ACC112 (cell line): ENCODE data around the gene CLNK.
"Not testable (repeated sequence)": the region's sequence is repeated elsewhere in the genome, so short reads cannot be mapped to it uniquely, and the experiment has no call there.

Experiments
- H2AFZ ChIP-seq: fragments of 200-600 bp; sonication (generic); one replicate; pipeline ENCODE4 v1.6.0; 2017; ENCODE audit warnings: antibody characterized with exemption, low read length; ENCODE audit not compliant: unreplicated experiment
- H3K27ac ChIP-seq: fragments of 200-600 bp; sonication (generic); 2 replicates; pipeline ENCODE4 v1.5.1; 2014; ENCODE audit warnings: low read depth, mild to moderate bottlenecking, antibody characterized with exemption, low read length, moderate library complexity
- H3K27me3 ChIP-seq: fragments of 200-600 bp; sonication (generic); 2 replicates; pipeline ENCODE4 v1.6.1; 2014; ENCODE audit warnings: mild to moderate bottlenecking, antibody characterized with exemption, low read length, moderate library complexity, mixed read lengths; ENCODE audit not compliant: insufficient read depth
- H3K36me3 ChIP-seq: fragments of 200-600 bp; sonication (generic); 2 replicates; pipeline ENCODE4 v1.6.1; 2016; ENCODE audit warnings: mild to moderate bottlenecking, antibody characterized with exemption, low read length, moderate library complexity, mixed read lengths; ENCODE audit not compliant: insufficient read depth
- H3K4me1 ChIP-seq: fragments of 200-600 bp; sonication (generic); one replicate; pipeline ENCODE4 v1.6.1; 2016; ENCODE audit warnings: low read length, mixed read lengths; ENCODE audit not compliant: insufficient read depth, unreplicated experiment, control insufficient read depth
- H3K4me3 ChIP-seq: fragments of 200-600 bp; sonication (generic); 2 replicates; pipeline ENCODE4 v1.5.1; 2014; ENCODE audit warnings: mild to moderate bottlenecking, low read depth, low read length
- H3K79me2 ChIP-seq: fragments of 200-600 bp; sonication (generic); one replicate; pipeline ENCODE4 v1.6.0; 2016; ENCODE audit warnings: low read length; ENCODE audit not compliant: control insufficient read depth, unreplicated experiment, insufficient read depth

Gene CLNK

DNA sequence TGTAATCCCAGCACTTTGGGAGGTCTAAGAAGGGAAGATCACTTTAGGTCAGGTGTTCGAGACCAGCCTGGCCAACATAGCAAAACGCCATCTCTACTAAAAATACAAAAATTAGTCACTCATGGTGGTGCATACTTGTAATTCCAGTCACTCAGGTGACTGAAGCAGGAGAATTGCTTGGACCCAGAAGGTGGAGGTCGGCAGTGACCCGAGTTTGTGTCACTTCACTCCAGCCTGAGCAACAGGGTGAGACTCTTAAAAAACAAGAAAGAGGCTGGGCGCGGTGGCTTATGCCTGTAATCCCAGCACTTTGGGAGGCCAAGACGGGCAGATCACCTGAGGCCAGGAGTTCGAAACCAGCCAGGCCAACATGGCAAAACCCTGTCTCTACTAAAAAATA, 69.6 kb downstream of the CLNK start:
- not testable (repeated sequence) for H2AFZ ChIP-seq, H3K27ac ChIP-seq, H3K79me2 ChIP-seq, H3K4me3 ChIP-seq, H3K27me3 ChIP-seq, H3K36me3 ChIP-seq
- peaks cover 10% of the 10 kb centered on the region for H3K4me1 ChIP-seq

DNA sequence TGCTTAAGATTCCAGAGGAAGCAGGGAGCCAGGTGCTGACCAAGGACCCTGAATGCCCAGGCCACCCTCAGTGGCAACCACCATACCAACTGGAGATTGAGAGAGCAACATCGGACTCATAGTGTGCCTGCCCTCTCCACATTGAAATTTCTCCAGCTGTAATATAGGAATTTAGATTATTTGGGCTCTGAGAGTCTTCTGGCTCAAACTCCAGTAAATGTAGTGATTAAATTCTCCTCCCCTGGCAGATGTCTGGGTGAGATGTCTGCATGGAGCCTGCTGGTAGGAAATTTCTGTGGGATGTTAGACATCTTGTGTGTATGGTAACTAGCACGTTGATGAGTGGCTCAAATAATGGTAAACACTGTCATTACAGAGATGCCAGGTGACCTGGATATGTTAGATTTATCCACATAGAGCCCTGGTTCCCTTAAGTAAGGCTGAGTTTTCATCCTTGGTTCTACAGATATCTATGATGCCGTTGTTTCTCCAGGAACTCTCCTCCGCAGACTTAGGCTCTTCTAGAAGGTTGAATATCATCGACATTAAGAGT, 70.6 kb downstream of the CLNK start:
- Histone ChIP-seq H3K4me1 (peaks cover 10% of the 10 kb centered on the region), H2AFZ (no peak overlapping the region), H3K79me2 (no peaks in the 10 kb centered on the region), H3K4me3 (no peak overlapping the region), H3K27me3 (no peaks in the 10 kb centered on the region), H3K27ac (no peak overlapping the region), H3K36me3 (no peaks in the 10 kb centered on the region)

DNA sequence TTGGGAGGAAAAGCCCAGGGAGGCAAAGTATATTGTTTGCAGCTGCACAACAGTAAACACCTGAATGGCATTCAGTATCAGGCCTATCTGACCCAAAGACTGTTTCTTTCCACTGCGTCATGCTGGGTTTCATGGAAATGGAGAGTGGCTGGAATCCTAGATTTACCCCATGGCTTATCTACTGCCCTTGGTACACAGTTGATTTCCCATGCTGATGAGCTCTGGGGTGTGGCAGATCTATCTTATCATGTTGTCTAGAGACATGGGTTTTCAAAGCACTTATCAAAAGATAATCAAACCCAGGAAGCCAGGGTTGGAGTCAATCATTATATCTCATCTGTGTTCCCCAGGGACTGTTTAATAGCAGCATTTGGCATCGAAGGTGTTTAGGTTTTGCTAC, 72.1 kb downstream of the CLNK start:
- no peaks in the 10 kb centered on the region for H3K27me3 ChIP-seq
- no peak overlapping the region for H3K4me3 ChIP-seq
- no peaks in the 10 kb centered on the region for H3K36me3 ChIP-seq
- H3K79me2 ChIP-seq = no peaks in the 10 kb centered on the region
- no peak overlapping the region for H3K27ac ChIP-seq
- H3K4me1 ChIP-seq = peaks cover 10% of the 10 kb centered on the region
- no peak overlapping the region for H2AFZ ChIP-seq

DNA sequence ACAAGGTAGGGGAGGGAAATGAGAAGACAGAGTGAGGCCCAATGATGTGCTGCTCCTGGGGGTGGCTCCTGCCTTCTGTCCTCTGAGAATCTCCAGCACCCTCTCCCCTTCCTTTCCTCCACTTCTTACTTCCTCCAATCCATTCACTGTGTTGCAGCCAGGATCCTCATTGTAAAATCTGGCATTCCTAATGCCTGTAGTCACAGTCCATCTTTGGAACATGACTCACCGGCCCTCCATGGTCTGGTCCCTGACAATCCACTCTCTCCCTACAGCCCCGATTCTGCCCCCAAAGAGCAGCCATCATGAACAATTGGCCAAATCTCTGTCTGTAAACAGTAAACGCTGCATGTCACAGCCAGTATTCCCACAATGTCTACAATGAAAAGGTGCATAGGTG, 72.9 kb downstream of the CLNK start:
- peak overlapping the region; percentile 58 for H2AFZ ChIP-seq
- no peaks in the 10 kb centered on the region for H3K27me3 ChIP-seq
- H3K79me2 ChIP-seq = no peaks in the 10 kb centered on the region
- peaks cover 16% of the 10 kb centered on the region for H3K4me1 ChIP-seq
- no peak overlapping the region for H3K4me3 ChIP-seq
- no peaks in the 10 kb centered on the region for H3K36me3 ChIP-seq
- H3K27ac ChIP-seq = peak overlapping the region; percentile 34; the same call in 1 of the 2 replicates

DNA sequence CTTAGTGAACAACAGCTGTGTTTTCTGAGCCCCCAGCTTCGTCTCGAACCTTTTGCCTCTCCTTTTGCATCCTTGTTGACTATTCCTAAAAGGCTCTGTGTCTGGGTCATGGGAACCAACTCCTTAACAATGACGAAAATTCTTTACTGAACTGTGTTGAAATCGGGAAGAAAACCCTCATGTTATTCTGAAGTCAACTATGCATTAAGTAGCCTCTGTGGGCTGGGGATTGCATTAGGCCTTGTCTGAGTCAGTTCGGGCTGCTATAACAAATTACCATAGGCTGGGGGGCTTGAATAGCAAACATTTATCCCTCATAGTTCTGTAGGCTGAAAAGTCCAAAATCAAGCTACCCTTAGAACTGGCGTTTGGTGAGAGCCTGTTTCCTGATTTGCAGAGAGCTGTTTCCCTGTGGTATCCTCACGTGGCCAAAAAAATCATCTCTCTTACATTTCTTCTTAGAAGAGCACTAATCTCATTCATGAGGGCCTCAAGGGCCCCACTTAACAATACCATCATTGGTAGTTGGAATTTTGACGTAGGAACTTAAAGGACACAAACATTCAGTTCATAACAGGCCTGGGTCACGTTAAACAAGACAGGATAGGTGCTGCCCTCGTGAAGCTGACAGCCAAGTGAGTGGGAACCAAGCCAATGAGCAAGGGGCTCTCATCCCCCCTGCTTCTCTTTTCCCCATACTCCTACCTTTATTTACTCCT, 75.9 kb downstream of the CLNK start:
- Histone ChIP-seq H3K36me3 (no peaks in the 10 kb centered on the region), H3K27me3 (no peaks in the 10 kb centered on the region), H2AFZ (no peak overlapping the region), H3K27ac (no peak overlapping the region), H3K79me2 (no peaks in the 10 kb centered on the region), H3K4me3 (no peak overlapping the region), H3K4me1 (peaks cover 21% of the 10 kb centered on the region)

DNA sequence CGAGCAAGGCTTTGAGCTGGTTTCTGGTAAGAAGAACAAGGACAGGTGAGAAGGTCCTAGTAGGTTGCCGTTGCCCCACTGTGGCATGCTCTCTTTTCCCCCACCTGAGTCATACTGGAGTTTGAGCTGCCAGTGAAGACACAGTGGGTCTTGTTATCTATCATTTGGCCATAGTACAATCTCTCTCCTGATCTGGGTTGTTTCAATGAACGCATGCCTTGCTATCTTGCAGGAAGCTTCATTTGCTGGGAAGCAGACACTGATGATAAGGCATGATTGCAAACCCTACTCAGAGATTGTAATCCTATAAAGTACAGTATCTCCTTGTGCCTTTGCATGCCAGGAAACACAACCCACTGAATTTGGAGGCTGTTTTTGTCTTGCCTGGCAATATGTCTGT, 77.4 kb downstream of the CLNK start:
- H3K4me1 ChIP-seq = peaks cover 20% of the 10 kb centered on the region
- H2AFZ ChIP-seq = no peak overlapping the region
- no peak overlapping the region for H3K4me3 ChIP-seq
- no peaks in the 10 kb centered on the region for H3K27me3 ChIP-seq
- no peaks in the 10 kb centered on the region for H3K36me3 ChIP-seq
- H3K27ac ChIP-seq = no peak overlapping the region
- no peaks in the 10 kb centered on the region for H3K79me2 ChIP-seq

DNA sequence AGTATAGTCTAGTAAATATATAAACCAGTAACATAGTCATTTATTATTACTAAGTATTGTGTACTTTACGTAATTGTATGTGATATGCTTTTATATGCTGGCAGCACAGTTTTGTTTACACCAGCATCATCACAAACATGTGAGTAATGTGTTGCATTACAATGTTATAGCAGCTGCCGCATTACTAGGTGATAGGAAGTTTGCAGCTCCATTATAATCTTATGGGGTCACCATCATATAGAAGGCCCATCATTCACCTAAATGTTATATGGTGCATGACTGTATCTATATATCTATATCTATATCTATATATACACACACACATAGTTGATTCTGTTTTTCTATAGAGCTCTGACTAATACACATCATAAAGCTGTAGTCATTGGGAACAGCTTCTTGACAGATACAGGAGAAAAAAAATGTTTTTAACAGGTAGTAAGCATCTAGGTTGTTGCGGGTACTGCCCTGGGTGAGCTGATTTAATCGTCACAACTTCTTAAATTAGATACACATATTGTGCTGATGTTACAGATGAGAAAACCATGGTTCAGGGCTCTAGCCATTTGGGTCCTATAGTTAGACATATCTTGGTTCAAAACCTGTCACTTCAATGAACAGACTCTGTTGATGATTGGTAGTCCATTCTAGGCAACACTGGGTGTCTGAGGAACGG, 77.9 kb downstream of the CLNK start:
- H3K4me1 ChIP-seq = peaks cover 15% of the 10 kb centered on the region
- H3K36me3 ChIP-seq = no peaks in the 10 kb centered on the region
- H3K79me2 ChIP-seq = no peaks in the 10 kb centered on the region
- H3K27me3 ChIP-seq = no peaks in the 10 kb centered on the region
- no peak overlapping the region for H2AFZ ChIP-seq
- no peak overlapping the region for H3K4me3 ChIP-seq
- peak overlapping the region; percentile 55; the same call in 1 of the 2 replicates for H3K27ac ChIP-seq

DNA sequence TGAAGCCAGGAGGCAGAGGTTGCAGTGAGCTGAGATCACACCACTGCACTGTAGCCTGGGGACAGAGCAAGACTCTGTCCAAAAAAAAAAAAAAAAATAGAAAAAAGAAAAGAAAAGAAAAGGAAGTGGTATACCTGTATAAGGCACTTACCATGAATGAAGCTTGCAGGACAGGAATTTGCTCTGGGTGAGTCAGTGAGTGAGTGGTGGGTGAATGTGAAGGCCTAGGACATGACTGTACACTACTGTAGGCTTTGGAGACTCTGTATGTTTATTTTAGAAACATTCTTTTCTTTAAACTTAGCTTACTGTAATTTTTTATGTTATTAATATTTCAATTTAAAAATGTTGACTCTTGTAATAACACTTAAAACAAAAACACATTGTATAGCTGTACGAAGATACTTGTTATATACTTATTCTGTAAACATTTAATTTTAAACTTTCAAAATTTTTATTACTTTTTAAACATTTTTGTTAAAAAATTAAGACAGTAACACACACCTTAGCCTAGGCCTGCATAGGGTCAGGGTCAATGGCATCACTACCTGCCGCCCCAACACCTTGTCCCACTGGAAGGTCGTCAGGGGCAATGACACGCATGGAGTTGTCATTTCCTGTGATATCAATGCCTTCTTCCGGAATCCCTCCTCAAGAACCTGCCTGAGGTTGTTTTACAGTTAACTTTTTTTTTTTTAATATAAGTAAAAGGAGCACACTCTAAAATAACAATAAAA, 78.7 kb downstream of the CLNK start:
- H2AFZ ChIP-seq = no peak overlapping the region
- peaks cover 11% of the 10 kb centered on the region for H3K4me1 ChIP-seq
- H3K27me3 ChIP-seq = no peaks in the 10 kb centered on the region
- no peak overlapping the region for H3K4me3 ChIP-seq
- peak overlapping the region; percentile 55 for H3K27ac ChIP-seq
- H3K79me2 ChIP-seq = no peaks in the 10 kb centered on the region
- H3K36me3 ChIP-seq = no peaks in the 10 kb centered on the region

DNA sequence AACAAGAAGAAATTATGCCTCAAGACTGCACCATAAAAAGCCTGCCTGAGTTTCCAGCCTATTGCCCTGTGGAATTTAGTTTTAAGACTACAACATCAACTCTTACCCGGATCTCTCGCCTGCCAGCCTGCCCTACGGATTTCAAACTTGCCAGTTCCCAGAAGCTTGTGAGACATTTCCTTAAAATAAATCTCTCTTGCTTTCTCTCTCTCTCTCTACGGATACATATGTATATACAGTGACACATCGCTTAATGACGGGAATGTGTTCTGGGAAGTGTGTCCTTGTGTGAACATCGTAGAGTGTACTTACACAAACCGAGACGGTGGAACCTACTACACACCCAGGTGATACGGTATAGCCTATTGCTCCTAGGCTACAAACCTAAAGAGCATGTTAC, 79.5 kb downstream of the CLNK start:
- peaks cover 11% of the 10 kb centered on the region for H3K4me1 ChIP-seq

DNA sequence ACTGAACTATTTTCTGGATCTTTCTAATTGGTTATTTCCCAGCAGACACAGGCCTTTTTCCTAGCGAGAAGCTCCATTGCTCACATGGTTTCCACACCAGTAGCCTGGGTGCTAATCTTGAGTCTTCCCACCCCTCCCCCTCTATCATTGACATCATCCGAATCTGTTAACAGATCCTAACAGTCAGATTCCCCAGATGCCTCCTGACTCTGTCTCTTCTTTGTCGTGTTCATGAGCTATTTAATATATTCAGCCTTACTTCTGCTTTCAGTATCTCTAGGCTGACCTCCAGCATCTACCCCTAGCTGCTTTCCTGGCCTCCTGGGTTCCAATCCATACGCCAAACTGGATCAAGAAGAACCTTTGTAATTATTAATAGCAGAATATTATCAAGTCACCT, 85.0 kb downstream of the CLNK start:
- Histone ChIP-seq H3K4me3 (no peak overlapping the region), H3K27ac (no peak overlapping the region), H2AFZ (no peak overlapping the region), H3K4me1 (no peaks in the 10 kb centered on the region), H3K79me2 (no peaks in the 10 kb centered on the region), H3K36me3 (no peaks in the 10 kb centered on the region), H3K27me3 (no peaks in the 10 kb centered on the region)

More for the DNA sequence above, 79.5 kb downstream of the CLNK start:
- H3K27ac ChIP-seq = no peak overlapping the region
- no peaks in the 10 kb centered on the region for H3K27me3 ChIP-seq
- no peaks in the 10 kb centered on the region for H3K79me2 ChIP-seq
- H3K4me3 ChIP-seq = no peak overlapping the region
- H2AFZ ChIP-seq = no peak overlapping the region
- no peaks in the 10 kb centered on the region for H3K36me3 ChIP-seq
